GM19240 (cell line): ENCODE results near the gene COL27A1.
"Not testable (repeated sequence)": the region's sequence is repeated elsewhere in the genome, so short reads cannot be mapped to it uniquely, and the experiment has no call there.

Experiments used
- DNase-seq: peaks from one replicate; pipeline ENCODE4 v3.0.0; 2011; ENCODE audit warnings: low spot score; ENCODE audit not compliant: insufficient read length

The COL27A1 gene

DNA sequence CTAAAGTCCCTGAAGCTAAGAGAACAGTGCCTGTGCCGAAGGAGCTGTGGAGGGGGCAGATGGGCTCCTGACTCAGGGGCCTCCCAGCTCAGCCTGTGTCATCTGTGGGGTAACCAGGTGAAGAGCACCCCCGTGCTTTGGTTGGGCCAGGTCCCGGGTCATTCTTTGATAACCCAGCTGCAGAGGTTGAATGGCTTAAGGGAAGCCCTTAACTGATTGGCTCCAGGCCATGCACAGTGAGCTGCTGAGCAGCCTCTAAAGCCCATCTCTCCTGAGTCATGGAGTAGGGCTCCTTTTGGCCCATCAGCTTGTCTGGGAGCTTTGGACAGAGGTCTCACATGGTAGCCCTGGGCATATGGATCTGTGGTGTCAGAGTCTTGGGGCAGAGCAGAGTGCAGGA lies 28.7 kb downstream of the COL27A1 start:
- DNase-seq, result no peak

DNA sequence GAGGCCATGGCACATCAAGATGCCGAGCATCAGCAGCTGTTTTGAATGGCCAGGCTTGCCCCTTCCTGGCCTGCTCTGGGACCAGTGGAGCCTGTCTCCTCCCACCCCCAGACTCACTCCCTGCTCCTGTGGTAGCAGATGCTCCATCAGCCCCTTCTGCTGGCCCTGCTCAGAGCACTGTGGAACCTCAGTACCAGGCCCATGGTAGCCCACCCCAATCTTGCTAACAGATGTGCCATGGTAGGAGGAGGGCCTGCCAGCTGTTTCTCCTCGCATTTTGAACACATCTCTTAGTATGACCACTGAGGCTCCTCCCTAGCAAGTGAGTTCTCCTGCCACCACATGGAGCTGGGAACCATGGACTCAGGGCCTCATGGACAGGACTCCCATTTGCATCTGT lies 29.5 kb downstream of the COL27A1 start:
- DNase-seq, result no peak

DNA sequence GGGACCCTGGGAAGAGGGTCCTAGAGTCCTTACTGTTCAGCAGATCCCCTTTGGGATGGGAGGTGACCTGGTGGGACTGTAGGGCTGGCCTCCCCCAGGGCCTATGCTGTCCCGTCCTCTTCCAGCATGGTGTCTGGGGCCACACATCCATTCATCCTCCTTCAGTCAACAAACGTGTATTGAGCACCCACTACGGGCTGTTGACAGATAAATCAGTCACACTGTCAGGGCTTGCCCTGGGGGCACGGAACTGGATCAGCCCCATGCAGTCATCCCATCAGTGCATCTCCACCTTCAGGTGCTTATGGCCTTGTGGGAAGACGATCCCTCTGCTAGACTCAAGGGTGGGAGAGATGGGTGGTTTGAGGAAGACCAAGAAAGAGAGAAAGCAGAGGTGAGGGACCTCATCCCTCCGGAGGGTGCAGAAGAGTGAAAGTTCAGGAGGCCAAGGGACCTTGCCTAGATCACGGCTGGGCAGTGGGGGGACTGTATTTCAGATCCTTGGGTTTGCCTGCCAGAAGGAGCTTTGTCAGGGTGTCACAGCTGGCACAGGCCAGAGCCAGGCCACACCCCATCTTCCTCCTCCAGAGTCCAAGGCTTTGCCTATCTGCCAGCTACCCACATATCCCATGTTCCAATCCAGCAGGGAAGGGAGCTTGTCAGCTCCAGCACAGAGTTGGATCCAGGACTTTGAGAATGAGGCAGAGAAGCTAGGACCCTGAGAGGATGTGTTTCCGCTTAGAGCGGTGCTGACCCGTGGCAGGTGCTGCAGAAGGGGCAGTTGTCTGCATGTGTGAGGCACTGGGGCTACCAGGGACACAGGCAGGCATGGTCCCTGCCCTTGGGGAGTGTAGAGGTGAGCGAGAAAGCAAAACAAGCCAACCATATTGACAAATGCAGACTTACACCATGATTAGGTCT lies 30.5 kb downstream of the COL27A1 start:
- DNase-seq, result no peak

DNA sequence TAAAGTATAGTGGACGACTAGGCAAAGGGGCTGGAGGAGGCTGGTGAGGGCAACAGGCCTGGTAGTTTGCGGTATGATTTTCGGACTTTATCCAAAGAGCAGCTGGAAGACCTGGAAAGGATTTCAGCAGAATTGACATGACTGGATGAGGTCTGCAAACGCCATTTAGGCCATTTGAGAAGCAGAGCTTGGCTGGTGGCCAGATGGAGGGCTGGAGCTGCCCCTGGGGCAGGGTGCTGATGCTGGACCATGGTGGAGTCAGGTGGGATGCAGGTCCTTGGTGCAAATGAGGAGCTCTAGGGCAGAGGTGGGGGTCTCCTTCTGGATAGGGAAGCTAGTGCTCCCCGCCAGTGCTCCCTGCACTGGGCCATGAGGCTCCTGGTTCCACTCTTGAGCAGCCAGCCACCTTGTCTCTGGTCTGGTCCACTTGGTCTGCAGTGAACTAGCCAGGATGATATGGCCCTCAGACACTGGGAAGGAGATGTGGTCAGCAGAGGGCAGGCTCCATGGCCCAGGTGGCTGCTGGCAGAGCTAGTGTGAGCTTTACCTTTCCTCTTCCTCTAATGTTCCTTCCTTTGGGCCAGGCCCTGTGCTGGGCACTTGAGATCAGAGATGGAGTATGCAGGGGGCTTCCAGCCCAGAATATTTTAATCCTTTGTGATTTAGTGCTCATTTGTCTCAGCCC lies 31.4 kb downstream of the COL27A1 start:
- DNase-seq, result no peak

DNA sequence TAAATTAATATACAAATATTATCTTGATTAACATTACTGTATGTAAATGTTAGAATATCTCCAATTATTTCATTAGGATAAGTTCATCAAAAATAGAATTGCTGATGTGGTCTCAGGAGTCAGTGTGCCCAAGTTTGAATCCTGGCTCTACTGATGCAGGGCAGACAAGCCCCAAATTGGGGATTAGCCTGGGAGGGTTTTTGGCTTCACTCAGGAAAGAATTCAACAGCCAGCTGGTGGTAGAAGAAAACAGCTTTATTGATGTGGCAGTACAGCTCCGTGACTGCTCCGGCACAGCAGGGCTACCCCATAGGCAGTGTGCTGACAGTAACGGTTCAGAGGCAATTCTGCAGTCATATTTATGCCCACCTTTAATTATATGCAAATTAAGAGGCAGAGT lies 32.5 kb downstream of the COL27A1 start:
- no peak for DNase-seq

DNA sequence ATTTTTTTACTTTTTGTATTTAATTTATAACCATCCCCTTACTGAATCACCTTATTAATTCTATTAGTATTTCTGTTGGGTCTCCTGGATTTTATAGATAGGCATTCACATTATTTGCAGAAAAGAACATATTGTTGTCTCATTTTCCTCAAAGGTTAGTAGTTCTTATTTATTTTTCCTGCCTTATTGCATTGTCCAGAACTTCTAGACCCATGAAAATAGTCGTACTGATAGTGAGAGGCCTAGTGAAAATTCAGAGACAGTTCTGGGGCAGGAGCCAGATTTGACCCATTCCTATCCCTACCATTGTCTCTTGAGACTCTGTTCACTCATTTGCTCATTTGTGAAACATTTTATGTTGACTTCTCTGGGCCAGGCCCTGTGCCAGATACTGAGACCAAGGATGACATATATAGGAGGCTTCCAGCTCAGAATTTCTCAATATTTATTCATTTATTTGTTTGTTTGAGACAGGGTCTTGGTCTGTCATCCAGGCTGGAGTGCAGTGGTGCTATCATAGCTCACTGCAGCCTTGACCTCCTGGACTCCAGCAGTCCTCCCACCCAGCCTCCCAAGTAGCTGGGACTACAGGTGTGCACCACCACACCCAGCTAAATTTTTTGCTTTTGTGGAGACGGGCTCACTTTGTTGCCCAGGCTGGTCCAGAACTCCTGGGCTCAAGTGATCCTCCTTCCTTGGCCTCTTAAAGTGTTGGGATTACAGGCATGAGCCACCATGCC lies 34.7 kb downstream of the COL27A1 start:
- DNase-seq, result no peak

DNA sequence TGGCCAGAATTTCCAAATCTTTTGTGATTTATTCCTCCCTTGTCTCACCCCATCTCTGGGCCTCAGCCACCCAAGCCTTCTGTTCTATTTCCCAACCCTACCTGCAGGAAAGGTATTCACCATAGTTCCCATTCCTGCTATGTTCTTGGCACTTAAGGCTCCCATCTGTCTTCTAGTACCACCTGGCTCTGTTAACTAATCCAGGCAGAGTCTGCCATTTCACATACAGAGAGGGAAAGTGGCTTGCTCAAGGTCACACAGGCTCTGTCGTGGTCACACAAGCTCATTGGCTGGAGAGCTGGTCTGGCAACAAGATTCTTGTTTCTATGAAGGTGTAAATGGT lies 35.2 kb downstream of the COL27A1 start:
- no peak for DNase-seq

DNA sequence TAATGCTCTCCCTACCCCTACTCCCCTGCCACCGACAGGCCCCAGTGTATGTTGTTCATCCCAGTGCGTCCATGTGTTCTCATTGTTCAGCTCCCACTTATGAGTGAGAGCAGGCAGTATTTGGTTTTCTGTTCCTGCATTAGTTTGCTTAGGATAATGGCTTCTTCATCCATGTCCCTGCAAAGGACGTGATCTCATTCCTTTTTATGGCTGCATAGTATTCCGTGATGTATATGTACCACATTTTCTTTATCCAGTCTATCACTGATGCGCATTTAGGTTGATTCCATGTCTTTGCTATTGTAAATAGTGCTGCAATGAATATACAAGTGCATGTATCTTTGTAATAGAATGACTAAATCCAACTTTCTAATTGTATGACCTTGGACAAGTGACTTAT lies 36.1 kb downstream of the COL27A1 start:
- DNase-seq, result not testable (repeated sequence)

DNA sequence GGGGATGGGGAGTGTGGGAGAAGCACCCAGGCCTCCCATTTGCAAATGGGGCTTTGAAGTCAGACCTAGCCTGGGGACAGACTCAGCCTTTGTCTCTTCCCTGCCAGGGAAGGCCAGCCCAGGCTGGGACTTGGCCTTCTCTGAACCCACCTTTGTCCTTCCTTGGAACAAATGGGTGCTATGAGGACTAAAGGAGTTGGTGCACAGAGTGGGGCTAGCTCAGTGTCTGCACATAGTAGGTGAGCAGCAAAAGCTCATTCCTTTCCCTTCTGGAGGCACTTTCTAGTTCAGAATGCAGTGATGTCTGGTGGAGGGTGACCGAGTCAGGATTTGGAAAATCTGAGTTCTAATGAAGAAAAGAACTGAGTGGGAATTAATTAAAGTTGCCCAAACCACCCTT lies 37.2 kb downstream of the COL27A1 start:
- no peak for DNase-seq

DNA sequence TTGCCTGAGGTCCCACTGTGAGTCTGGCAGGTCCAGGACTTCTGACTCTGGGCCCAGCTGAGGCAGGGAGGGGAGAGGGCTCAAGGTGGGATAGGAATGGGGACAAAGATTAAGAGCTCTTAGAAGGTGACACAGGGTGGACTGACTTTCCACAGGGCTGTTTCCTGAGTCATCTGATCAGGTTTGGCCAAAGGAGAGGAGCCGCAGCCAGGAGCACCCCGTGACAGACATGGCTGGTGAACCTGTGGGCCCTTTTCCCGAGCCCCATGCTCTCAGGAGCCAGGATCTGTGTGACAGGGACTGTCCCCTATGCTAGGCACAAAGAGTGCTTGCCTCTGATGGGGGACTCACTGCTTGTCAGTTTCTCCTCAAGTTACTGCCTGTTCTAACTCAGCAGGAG lies 37.8 kb downstream of the COL27A1 start:
- DNase-seq, result no peak

DNA sequence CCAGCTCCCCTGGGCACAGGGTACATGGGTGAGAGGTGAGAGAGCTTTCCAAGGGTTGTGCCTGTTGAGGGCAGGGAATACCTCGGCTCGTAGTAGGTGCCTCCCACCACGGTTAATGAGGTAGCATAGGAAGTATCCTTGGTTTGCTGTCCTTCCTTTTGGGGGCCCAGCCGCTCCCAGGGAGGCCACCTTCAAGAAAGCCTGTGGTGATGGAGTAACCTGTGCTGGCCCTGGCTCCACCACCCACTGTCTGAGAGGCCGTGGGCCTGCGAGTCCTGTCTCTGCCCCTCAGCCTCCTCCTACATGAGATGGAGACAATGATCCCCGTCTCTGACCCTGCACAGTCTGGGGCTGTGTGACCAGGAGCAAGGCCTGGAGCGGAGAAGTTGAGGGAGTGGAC lies 40.8 kb downstream of the COL27A1 start:
- no peak for DNase-seq

DNA sequence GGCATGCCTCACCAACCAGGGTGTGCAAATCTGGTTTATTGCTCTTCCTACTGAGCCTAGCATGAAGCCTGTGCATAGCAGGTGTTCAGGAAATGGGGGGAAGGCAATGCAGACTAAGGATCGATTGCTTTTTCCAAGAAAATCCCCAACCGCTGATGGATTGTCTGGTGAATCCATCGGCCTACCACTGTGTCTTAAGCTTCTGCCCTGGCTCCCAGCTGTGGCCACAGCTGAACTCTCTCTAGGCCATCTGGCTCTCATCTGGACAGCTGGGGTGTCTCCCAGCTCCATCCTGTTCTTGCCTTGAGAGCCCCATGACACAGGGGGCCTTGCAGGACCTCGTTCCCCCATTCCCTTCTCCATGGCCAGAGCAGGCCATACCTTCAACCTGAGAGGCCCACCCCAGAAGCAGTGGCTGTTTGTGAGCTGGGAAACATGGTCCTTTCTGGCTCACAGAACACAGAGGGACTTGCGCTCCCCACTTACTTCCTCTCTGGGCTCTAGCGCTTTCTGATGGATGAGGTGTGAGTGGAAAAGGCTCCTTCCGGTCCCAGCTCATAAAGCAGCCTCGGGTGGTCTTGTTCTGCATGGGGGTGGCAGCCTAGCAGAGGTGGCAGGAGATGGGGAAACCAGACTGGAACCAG lies 41.8 kb downstream of the COL27A1 start:
- no peak for DNase-seq

DNA sequence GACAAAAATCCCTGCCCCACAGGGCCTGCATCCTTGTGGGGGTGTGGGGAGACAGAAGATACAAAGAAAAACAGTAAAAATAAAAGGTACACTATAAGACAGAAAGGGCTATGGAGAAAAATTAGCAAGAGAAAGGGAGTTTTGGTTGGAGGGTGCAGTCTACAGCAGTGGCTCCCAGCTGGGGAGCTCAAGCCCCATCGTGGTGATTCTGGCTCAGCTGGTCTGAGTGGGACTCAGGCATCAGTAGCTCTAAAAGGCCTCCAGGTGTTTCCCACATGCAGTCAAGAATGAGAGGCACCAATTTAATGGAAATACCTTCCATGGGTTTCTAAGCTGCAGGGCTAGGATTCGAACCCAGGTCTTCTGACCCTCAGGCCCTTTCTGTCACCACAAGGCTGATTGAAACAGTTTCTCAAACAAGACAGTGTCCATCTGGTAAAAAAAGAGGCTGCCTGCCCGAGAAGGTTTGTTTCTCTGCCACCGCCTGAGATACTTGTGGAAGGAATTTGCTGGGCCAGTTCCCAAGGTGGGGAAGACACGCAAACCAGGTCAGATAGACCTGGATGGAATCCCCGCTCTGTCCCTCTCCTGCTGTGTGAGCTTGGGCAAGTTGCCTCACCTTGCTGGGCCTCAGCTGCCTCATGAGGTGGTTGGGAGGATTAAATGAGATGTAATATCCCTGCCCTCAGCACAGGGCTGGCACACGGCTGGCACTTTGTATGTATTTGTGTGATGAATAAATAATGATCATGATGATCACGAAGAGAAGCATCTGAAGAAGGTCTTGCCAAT lies 43.1 kb downstream of the COL27A1 start:
- no peak for DNase-seq

DNA sequence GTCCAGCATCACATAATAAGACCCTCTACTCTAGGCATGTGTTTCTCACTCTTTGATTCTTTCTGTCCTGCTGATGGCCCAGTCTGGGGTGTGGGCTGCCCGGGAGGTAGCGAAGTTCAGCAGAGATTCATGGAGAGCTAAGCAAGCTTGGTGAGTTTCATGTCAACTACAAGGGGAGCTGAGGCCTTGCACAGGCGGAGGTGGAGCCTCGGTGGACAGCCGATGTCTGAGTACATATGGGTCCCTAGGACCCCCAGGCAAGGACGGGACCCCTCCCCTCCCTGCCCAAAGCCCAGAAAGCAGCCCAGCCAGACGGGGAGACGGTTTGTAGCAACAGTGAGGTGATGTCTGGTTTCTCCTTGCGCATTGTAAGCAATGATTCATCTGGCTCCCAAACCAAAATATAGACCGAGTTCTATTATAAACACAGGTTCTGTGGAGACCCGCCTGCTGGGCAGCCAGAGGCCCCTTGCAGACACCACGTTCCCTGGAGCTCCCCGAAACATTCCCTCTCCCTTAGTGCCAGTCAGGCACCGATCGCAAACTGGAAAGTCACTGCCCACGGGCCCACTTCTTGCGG lies 45.5 kb downstream of the COL27A1 start:
- no peak for DNase-seq

DNA sequence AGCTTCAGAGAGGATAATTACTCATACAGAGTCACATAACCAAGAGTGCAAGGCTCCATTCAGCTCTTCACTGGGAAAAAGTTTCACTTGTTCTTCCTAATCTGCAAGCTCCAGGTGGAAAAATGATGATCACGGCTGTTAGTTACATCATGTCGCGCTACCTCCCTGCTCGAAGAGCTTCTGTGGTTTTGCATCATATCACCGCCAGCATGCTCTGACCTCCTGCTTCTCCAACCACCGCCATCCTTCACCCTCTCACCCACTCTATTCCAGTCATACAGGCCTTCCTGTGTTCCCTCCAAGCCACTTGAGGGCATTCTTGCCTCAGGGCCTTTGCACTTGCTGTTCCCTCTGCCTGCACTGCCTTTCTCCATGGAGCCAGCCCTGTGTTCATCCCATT lies 47.1 kb downstream of the COL27A1 start:
- no peak for DNase-seq

DNA sequence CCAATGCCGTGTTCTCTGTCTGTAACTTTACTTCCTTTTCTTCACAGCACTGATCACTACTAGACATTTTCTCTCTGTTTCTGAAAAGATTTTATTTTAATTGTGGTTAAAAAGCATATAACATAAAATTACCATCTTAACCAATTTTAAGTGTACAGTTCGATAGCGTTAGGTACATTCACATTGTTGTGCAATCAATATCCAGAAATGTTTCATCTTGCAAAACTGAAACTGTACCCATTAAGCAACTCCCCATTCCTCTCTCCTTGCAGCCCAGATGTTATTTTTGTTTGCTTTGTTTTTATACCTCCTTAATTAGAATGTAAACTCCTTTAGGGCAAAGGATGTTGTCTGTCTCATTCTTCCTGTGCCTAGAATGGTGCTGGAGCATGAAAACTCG lies 47.5 kb downstream of the COL27A1 start:
- DNase-seq, result no peak

DNA sequence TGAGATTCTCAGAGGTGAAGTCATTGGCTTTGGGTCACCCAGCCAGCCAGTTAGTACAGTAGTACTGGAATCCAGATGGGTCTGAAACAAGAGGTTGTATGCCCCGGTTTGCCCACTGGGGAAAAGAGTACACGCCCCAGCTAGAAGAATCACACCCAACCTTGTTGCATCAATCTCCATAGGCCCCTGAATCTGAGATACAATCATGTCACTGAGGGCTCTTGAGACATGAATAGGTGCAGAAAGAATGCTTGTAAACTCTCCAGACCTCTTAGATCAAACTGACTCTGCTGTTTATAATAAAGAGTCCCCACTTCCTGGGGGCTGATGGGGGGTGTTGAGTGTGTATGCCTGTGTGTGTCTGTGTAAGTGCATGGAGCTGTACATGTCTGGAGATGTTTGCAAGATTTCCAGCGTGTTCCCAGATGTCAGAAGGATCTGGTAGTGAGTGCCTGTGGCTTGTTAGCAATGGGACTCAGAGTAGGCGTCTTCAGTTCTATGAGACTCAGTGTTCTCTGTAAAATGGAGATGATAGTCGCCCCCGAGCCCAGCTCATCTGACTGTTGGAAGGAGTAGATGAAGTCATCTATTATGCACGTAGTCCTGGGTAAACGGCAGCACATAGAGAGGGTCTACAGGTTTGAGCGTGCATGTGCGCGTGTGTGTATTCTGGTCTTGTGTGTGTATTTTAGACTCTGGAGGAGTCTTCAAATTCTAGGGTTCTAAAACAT lies 48.2 kb downstream of the COL27A1 start:
- no peak for DNase-seq

DNA sequence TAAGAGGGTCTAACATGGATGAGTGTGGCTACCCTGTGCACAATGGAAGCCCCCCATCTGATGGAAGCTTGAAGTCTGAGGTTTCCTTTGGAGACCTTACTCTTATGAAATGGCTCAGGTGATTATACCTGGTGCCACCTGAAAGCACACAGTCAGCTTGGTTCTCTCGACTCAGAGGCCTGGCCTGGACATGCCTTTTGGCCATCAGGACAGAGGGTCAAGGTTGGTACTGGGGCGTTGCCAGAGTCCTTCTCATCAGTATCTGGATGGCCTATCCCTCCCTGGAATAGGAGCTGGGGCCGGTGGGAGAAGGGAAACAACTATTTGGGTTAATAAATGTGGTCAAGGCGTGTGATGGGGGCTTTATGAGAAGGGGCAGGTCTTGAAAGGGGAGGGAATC lies 48.9 kb downstream of the COL27A1 start:
- no peak for DNase-seq

DNA sequence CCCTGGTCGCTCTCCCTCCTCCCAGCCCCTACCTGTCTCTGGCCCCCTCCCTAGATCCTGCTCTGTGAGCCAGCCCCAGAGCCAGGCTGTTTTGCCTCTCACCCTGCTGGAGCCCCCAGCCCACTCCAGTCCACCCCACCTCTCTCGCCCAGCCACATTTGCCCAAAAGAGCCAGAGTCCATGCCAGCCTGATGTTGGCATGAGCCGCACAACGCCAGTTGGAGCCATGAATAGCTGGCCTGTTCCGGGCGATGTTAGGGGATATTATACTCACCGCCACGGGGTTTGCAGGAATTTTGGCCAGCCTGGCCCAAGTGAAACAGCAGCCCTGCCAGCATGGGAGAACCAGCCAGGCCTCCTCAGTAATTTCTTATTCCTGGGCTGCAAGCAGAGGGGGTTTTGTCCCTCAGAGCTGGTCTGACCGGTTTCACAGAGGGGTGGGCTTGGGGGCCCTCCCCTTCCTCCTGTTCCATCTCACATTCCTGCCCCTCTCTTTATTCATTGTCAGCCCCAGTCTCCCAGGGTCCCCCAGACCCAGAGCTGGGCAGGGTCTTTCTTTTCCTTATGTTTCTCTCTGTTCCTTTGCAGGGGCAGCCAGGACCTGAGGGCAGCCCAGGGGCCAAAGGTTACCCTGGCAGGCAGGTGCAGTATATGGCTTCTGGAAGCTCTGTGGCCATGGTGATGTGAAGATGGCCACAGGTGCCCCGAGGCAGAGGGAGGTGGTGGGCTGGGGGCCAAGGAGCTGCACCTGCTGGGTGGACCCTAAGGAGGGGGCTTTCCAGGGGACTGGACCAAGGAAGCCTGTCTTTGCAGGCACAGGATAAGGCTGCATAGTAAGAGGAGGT lies 50.1 kb downstream of the COL27A1 start:
- no peak for DNase-seq
